KMS-11 (cell line): ENCODE results near the gene COL8A1.

Source experiments
- H2AFZ ChIP-seq: fragments of 200-600 bp; sonication (generic); 2 replicates; pipeline ENCODE4 v1.6.1; 2016; ENCODE audit warnings: antibody characterized with exemption, mixed run types, low read depth
- H3K27ac ChIP-seq: fragments of 200-600 bp; sonication (generic); 2 replicates; pipeline ENCODE4 v1.6.1; 2016; ENCODE audit warnings: mild to moderate bottlenecking, mixed run types
- H3K27me3 ChIP-seq: fragments of 200-600 bp; sonication (generic); 2 replicates; pipeline ENCODE4 v1.6.1; 2017; ENCODE audit warnings: mild to moderate bottlenecking, low read depth, mixed run types, moderate library complexity; ENCODE audit not compliant: insufficient read depth
- H3K36me3 ChIP-seq: fragments of 200-600 bp; sonication (generic); 2 replicates; pipeline ENCODE4 v1.6.1; 2017; ENCODE audit warnings: mild to moderate bottlenecking, mixed run types; ENCODE audit not compliant: insufficient read depth
- H3K4me1 ChIP-seq: fragments of 200-600 bp; sonication (generic); 2 replicates; pipeline ENCODE4 v1.6.1; 2016; ENCODE audit warnings: mild to moderate bottlenecking, low read depth, mixed run types; ENCODE audit not compliant: poor library complexity, severe bottlenecking
- H3K4me2 ChIP-seq: fragments of 200-600 bp; sonication (generic); 2 replicates; pipeline ENCODE4 v1.7.0; 2016; ENCODE audit warnings: mild to moderate bottlenecking, mixed run types
- H3K4me3 ChIP-seq: fragments of 200-600 bp; sonication (generic); IDR thresholded peaks from 2 replicates; pipeline ENCODE4 v1.6.1; 2017; ENCODE audit warnings: low read depth, low read length, mixed read lengths; ENCODE audit not compliant: insufficient read depth
- H3K79me2 ChIP-seq: fragments of 200-600 bp; sonication (generic); 2 replicates; pipeline ENCODE4 v1.6.1; 2016; ENCODE audit warnings: low read depth, mixed run types; ENCODE audit not compliant: insufficient read depth
- H3K9ac ChIP-seq: fragments of 200-600 bp; sonication (generic); 2 replicates; pipeline ENCODE4 v1.6.1; 2016; ENCODE audit warnings: mild to moderate bottlenecking, mixed run types
- H4K20me1 ChIP-seq: fragments of 200-600 bp; sonication (generic); 2 replicates; pipeline ENCODE4 v1.6.1; 2016; ENCODE audit warnings: mild to moderate bottlenecking, mixed run types; ENCODE audit not compliant: insufficient read depth
- TF ChIP-seq, protein P1 (sequence below): fragments of 200-600 bp; sonication (generic); conservative IDR thresholded peaks from 2 replicates; pipeline ENCODE4 v1.6.1; 2017; ENCODE audit warnings: low read depth, mild to moderate bottlenecking, antibody characterized with exemption, low read length, moderate library complexity, mixed read lengths

The COL8A1 gene

DNA sequence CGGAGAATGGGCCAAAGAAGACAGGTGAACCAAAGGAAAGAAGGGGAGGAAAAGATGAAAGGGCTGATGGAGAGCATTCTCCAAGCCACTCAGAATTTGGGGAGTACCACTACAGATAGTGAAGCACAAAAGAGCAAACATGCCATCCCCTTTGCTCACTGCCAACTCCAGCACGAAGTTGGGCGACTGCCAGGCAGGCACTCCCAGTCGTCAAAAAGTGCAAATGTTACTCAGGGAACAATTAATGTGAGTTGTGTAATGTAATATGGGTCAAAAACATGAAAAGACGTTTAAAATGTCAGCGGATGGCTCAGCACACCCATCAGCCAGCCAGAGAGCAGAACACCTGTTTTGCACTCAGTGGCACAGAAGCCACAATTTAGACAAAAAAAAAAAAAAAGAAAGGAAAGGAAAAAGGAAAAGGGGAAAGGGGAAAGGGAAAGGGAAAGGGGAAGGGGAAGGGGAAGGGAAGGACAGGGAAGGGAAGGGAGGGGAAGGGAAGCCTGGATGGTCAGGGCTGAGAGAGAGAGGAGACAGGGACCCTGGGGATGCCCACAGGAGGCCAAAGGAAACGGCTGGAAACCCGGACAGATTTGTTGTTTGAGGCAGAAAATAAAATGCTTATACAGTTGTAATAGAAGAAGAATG, 82.7 kb downstream of the COL8A1 start:
- Histone ChIP-seq H3K36me3 (no peaks in the 10 kb centered on the region), H3K4me2 (no peak overlapping the region), H3K79me2 (no peaks in the 10 kb centered on the region), H3K9ac (no peak overlapping the region), H3K27me3 (no peaks in the 10 kb centered on the region), H3K4me1 (no peaks in the 10 kb centered on the region), H3K27ac (no peak overlapping the region), H3K4me3 (no peak overlapping the region), H4K20me1 (no peaks in the 10 kb centered on the region), H2AFZ (no peak overlapping the region)
- TF ChIP-seq, protein P1, sequence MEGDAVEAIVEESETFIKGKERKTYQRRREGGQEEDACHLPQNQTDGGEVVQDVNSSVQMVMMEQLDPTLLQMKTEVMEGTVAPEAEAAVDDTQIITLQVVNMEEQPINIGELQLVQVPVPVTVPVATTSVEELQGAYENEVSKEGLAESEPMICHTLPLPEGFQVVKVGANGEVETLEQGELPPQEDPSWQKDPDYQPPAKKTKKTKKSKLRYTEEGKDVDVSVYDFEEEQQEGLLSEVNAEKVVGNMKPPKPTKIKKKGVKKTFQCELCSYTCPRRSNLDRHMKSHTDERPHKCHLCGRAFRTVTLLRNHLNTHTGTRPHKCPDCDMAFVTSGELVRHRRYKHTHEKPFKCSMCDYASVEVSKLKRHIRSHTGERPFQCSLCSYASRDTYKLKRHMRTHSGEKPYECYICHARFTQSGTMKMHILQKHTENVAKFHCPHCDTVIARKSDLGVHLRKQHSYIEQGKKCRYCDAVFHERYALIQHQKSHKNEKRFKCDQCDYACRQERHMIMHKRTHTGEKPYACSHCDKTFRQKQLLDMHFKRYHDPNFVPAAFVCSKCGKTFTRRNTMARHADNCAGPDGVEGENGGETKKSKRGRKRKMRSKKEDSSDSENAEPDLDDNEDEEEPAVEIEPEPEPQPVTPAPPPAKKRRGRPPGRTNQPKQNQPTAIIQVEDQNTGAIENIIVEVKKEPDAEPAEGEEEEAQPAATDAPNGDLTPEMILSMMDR: no peak

DNA sequence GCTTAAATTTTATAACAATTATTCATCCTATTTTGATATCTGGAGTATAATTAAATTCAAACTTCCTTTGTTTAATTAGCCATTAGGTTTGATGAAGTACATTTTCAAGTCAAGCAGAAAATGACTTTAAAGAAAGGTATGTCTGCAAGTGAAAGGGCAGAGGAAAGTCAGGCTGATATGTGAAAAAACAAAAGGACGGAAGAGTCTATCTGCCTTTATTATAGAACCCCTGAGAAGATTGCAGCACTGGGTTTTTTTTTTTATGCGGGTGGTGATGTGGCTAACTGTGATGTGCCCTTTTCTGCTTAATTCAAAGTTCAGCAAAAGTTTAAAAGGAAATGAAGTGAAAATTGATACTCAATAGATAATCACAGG, 83.2 kb downstream of the COL8A1 start:
- Histone ChIP-seq H3K4me1 (no peaks in the 10 kb centered on the region), H2AFZ (no peak overlapping the region)
- TF ChIP-seq, protein P1: no peak

DNA sequence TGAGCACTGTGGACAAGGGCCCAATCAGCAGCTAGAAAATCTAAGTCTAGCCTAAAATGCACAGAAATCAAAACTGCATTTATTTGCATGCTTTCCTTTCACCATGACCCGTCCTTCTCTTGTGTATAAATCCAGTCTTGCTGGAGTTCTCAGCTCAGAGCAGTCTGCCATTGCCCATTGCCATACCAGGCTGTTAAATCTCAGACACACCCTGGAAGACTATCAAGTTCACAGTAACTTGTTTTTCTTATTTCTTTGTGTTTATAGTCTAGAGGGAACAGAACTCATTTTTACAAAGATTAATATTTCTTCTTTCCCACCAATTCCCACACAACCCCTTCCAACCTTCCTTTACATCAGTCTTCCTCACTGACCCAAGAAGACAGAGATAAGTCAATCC, 85.9 kb downstream of the COL8A1 start:
- H3K9ac ChIP-seq: no peak overlapping the region

More for the DNA sequence above, 83.2 kb downstream of the COL8A1 start:
- no peaks in the 10 kb centered on the region for H3K27me3 ChIP-seq
- no peak overlapping the region for H3K4me3 ChIP-seq
- no peaks in the 10 kb centered on the region for H3K36me3 ChIP-seq
- H4K20me1 ChIP-seq: no peaks in the 10 kb centered on the region
- H3K27ac ChIP-seq: no peak overlapping the region
- H3K79me2 ChIP-seq: no peaks in the 10 kb centered on the region
- H3K9ac ChIP-seq: no peak overlapping the region
- no peak overlapping the region for H3K4me2 ChIP-seq

DNA sequence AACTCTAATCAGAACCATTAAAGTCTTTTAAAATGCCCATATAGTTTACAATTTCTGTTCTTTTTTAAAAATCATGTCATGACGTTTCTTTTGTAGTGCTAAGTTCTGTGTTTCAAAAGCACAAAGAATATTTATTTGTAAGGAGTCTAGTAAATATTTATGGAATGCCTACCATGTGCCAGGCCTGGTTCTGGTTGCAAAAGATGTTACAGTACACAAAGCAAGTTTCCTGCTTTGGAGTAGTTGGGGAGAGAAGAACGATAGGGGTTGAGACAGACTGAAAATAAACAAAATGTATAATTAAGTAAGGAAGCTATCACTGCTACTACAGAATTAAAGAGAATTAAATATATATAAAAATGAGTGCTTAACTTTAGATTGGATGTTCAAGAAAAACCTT, 92.5 kb downstream of the COL8A1 start:
- no peak overlapping the region for H3K4me3 ChIP-seq
- no peak overlapping the region for H3K27ac ChIP-seq
- TF ChIP-seq, protein P1: no peak
- no peak overlapping the region for H3K4me2 ChIP-seq
- H2AFZ ChIP-seq: no peak overlapping the region
- no peaks in the 10 kb centered on the region for H3K4me1 ChIP-seq
- no peak overlapping the region for H3K9ac ChIP-seq
- no peaks in the 10 kb centered on the region for H3K79me2 ChIP-seq
- no peaks in the 10 kb centered on the region for H4K20me1 ChIP-seq
- no peaks in the 10 kb centered on the region for H3K27me3 ChIP-seq
- no peaks in the 10 kb centered on the region for H3K36me3 ChIP-seq

More for the DNA sequence above, 85.9 kb downstream of the COL8A1 start:
- Histone ChIP-seq H3K4me2 (no peak overlapping the region), H4K20me1 (no peaks in the 10 kb centered on the region), H3K4me3 (no peak overlapping the region), H3K36me3 (no peaks in the 10 kb centered on the region), H2AFZ (no peak overlapping the region), H3K27ac (no peak overlapping the region), H3K79me2 (no peaks in the 10 kb centered on the region), H3K4me1 (no peaks in the 10 kb centered on the region), H3K27me3 (no peaks in the 10 kb centered on the region)
- TF ChIP-seq, protein P1: no peak
